Stimulated activated CD8-positive, alpha-beta memory T cell treated with anti-CD3 and anti-CD28 coated beads, Interleukin-7, amount 100 ng/mL, for 24 hours (primary cell): Measurements from ENCODE around the gene MLST8.
"Not testable (repeated sequence)": the region's sequence is repeated elsewhere in the genome, so short reads cannot be mapped to it uniquely, and the experiment has no call there.

Source experiments
- DNase-seq: peaks from one replicate; pipeline ENCODE4 v3.0.0-alpha.2; 2020; ENCODE audit warnings: low read depth

The MLST8 gene

GRCh38 chr16:2190002-2190658 is 15.1 kb upstream of the MLST8 start:
- DNase-seq, result no peak

- DNase-seq, result no peak
Measured at GRCh38 chr16:2190659-2191445, 14.4 kb upstream of the MLST8 start.

GRCh38 chr16:2191446-2191706 is 13.9 kb upstream of the MLST8 start:
- DNase-seq, result no peak

GRCh38 chr16:2194166-2194834 is 11.0 kb upstream of the MLST8 start:
- no peak for DNase-seq

- no peak for DNase-seq
Measured at GRCh38 chr16:2194852-2195321, 10.4 kb upstream of the MLST8 start.

- no peak for DNase-seq
Measured at GRCh38 chr16:2195322-2196161, 9.7 kb upstream of the MLST8 start.

GRCh38 chr16:2196162-2196980 is 8.9 kb upstream of the MLST8 start, which contains the start of gene CASKIN1:
Gene CASKIN1, minus strand, starts transcription at chr16:2196605. Its CDS starts 173 bp downstream, at chr16:2196432.
- no peak for DNase-seq

GRCh38 chr16:2196981-2197511 is 8.2 kb upstream of the MLST8 start:
- DNase-seq, result no peak

GRCh38 chr16:2197765-2198164 is 7.5 kb upstream of the MLST8 start:
- DNase-seq, result no peak

- DNase-seq, result no peak
Measured at GRCh38 chr16:2198283-2198682, 7.0 kb upstream of the MLST8 start.

- no peak for DNase-seq
Measured at GRCh38 chr16:2199095-2199494, 6.2 kb upstream of the MLST8 start.

- no peak for DNase-seq
Measured at GRCh38 chr16:2199621-2200139, 5.6 kb upstream of the MLST8 start.

- no peak for DNase-seq
Measured at GRCh38 chr16:2200313-2200712, 4.9 kb upstream of the MLST8 start.

GRCh38 chr16:2203119-2203688 is 2.0 kb upstream of the MLST8 start:
- DNase-seq, result not testable (repeated sequence)

GRCh38 chr16:2204416-2205103 is 694 bp upstream of the MLST8 start:
- no peak for DNase-seq

- no peak for DNase-seq
Measured at GRCh38 chr16:2205967-2206313, 686 bp downstream of the MLST8 start.

- DNase-seq, result no peak
Measured at GRCh38 chr16:2206420-2206779, 1.1 kb downstream of the MLST8 start.

GRCh38 chr16:2206780-2207433 is 1.7 kb downstream of the MLST8 start:
- no peak for DNase-seq

- DNase-seq, result no peak
Measured at GRCh38 chr16:2207872-2208271, 2.6 kb downstream of the MLST8 start.

GRCh38 chr16:2208308-2208707 is 3.1 kb downstream of the MLST8 start:
- DNase-seq, result no peak
